Uterus (tissue), 4 donors: Measurements from ENCODE around the gene HIVEP2. TPM values are rescaled to one million over a fixed set of nuclear protein-coding genes. Genes with fewer than 3 reads are reported as not detected.

ENCODE experiments used
- DNase-seq, 2 donors: peaks; one replicate each; pipeline ENCODE4 v3.0.0-alpha.2; 2019 to 2020
- H3K27ac ChIP-seq, 2 donors: fragments of 200-600 bp; sonication (generic); 1 replicate in 1 of 2; 2 replicates in 1 of 2; pipeline ENCODE4 v1.5.1; 2016 to 2018
- H3K27me3 ChIP-seq, 2 donors: fragments of 200-600 bp; sonication (generic); one replicate each; pipeline ENCODE4 v1.5.1; 2018 to 2019; ENCODE audit warnings: control low read depth in 1 of 2
- H3K36me3 ChIP-seq, 2 donors: fragments of 200-600 bp; sonication (generic); one replicate each; pipeline ENCODE4 v1.5.1; 2019; ENCODE audit warnings: control low read depth in 1 of 2
- H3K4me1 ChIP-seq, 2 donors: fragments of 200-600 bp; sonication (generic); one replicate each; pipeline ENCODE4 v1.5.1; 2018 to 2019; ENCODE audit warnings: control low read depth in 1 of 2
- H3K4me3 ChIP-seq, 2 donors: fragments of 200-600 bp; sonication (generic); 1 replicate in 1 of 2; 2 replicates in 1 of 2; pipeline ENCODE4 v1.5.1; 2018 to 2019; ENCODE audit warnings: mild to moderate bottlenecking in 1 of 2
- H3K9me3 ChIP-seq, 2 donors: fragments of 200-600 bp; sonication (generic); one replicate each; pipeline ENCODE4 v1.5.1; 2019; ENCODE audit warnings: control low read depth in 1 of 2
- CTCF ChIP-seq, 4 experiments: fragments of 200-600 bp in 2 of 4; fragments of 450-650 bp in 2 of 4; sonication (generic) in 2 of 4; IDR thresholded peaks; one replicate each; pipeline ENCODE4 v1.5.1; 2016 to 2019; ENCODE audit warnings: antibody characterized with exemption in 4 of 4, mild to moderate bottlenecking in 2 of 4, moderate library complexity in 1 of 4
- POLR2A ChIP-seq, 2 donors: fragments of 450-650 bp; IDR thresholded peaks; one replicate each; pipeline ENCODE4 v1.6.1; 2016; ENCODE audit warnings: antibody characterized with exemption in 2 of 2, mild to moderate bottlenecking in 1 of 2, moderate library complexity in 1 of 2
- intact Hi-C: fragments of 100-400 bp; cut with DNase I; formaldehyde crosslinking; loops from one replicate; pipeline ENCODE4 v1.15.1; 2023; ENCODE audit warnings: low total_unique reads
- total RNA-seq, 4 donors: library from RNA; depleted of rRNA in 3 of 4; stranded (reverse); fragments of >200 nt in 3 of 4; gene quantifications; one replicate each; pipeline versions ENCODE4 v1.1.0 to v1.2.4, GENCODE V29; 2014 to 2023
- donor health status: DM: yes; HTN: yes; CAD: no.

HIVEP2 gene
- total RNA-seq, 4 donors from 2014 or later: 11.0 to 24.7 (median 19.8) TPM

- TF ChIP-seq POLR2A (IDR thresholded peaks at IDR 0.05): no peak
- no peak for TF ChIP-seq CTCF (IDR thresholded peaks at IDR 0.05)
- Histone ChIP-seq H3K4me1 (no peaks in the 10 kb centered on the region), H3K9me3 (no peaks in the 10 kb centered on the region), H3K27me3 (no peaks in the 10 kb centered on the region), H3K27ac (no peak overlapping the region), H3K4me3 (no peak overlapping the region), H3K36me3 (no peaks in the 10 kb centered on the region)
- no peak for DNase-seq
- intact Hi-C loops: no loop called here
Measured at GRCh38 chr6:142783499-142783898, 161.5 kb downstream of the HIVEP2 start.

- no peak for DNase-seq
- Histone ChIP-seq H3K27me3 (no peaks in the 10 kb centered on the region), H3K36me3 (no peaks in the 10 kb centered on the region), H3K9me3 (no peaks in the 10 kb centered on the region), H3K27ac (no peak overlapping the region), H3K4me1 (no peaks in the 10 kb centered on the region), H3K4me3 (no peak overlapping the region)
- no peak for TF ChIP-seq CTCF (IDR thresholded peaks at IDR 0.05)
- intact Hi-C loops: no loop called here
Measured at GRCh38 chr6:142781129-142781528, 163.8 kb downstream of the HIVEP2 start.

- H3K4me3 ChIP-seq: no peak overlapping the region
- no peaks in the 10 kb centered on the region for H3K9me3 ChIP-seq
- no peak overlapping the region for H3K27ac ChIP-seq
- no peaks in the 10 kb centered on the region for H3K27me3 ChIP-seq
- no peaks in the 10 kb centered on the region for H3K36me3 ChIP-seq
- intact Hi-C loops: no loop called here
- H3K4me1 ChIP-seq: no peaks in the 10 kb centered on the region
- DNase-seq: no peak
- TF ChIP-seq POLR2A (IDR thresholded peaks at IDR 0.05) (no peak), CTCF (IDR thresholded peaks at IDR 0.05) (no peak)
Measured at GRCh38 chr6:142773859-142774648, 170.9 kb downstream of the HIVEP2 start.

- H3K4me3 ChIP-seq: no peak overlapping the region
- H3K9me3 ChIP-seq: no peaks in the 10 kb centered on the region
- intact Hi-C loops: no loop called here
- no peaks in the 10 kb centered on the region for H3K4me1 ChIP-seq
- H3K36me3 ChIP-seq: no peaks in the 10 kb centered on the region
- no peak for TF ChIP-seq POLR2A (IDR thresholded peaks at IDR 0.05)
- no peak for TF ChIP-seq CTCF (IDR thresholded peaks at IDR 0.05)
- H3K27ac ChIP-seq: no peak overlapping the region
- H3K27me3 ChIP-seq: no peaks in the 10 kb centered on the region
- DNase-seq: no peak
Measured at GRCh38 chr6:142773324-142773723, 171.7 kb downstream of the HIVEP2 start.

GRCh38 chr6:142771162-142771561 lies 173.8 kb downstream of the HIVEP2 start:
- H3K36me3 ChIP-seq: no peaks in the 10 kb centered on the region

More at GRCh38 chr6:142771162-142771561, 173.8 kb downstream of the HIVEP2 start:
- Histone ChIP-seq H3K9me3 (no peaks in the 10 kb centered on the region), H3K27me3 (no peaks in the 10 kb centered on the region), H3K4me3 (no peak overlapping the region), H3K27ac (no peak overlapping the region), H3K4me1 (no peaks in the 10 kb centered on the region)
- intact Hi-C loops: no loop called here
- TF ChIP-seq CTCF (IDR thresholded peaks at IDR 0.05) (no peak), POLR2A (IDR thresholded peaks at IDR 0.05) (no peak)
- no peak for DNase-seq
